GM19035 (cell line): ENCODE data around the gene MYLK4.

Source experiments
- ATAC-seq: cut with Tn5 transposase; IDR thresholded peaks from one replicate; pipeline ENCODE4 v1.9.1; 2021; ENCODE audit not compliant: unreplicated experiment

The MYLK4 gene

DNA sequence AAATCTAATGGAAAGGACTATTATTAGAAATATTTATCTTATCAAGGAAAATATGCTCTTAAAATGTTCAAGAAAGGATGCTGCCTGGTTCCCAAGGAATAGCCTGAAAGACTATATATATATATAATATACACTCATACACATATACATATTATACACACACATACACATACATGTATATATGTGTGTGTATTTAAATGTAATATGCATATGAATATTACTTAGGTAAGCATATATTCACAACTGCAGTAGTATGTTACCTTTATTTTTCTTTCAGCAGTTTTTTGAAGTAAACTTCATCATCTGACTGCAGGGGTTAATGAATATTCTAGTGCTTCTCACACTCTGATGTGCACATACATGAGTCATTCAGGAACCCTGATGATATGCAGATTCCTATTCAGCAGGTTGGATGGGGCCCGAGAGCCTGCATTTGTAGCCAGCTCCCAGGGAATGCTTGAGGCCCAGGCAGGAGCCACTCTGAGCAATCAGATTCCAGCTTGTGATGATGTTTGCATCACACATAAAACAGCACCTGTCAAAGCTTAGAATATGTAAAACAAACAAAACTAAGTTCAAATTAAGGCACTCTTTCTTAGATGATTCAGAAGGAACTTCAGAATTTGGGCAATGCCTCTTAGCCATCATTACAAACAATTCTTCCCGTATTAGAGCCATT is 16.1 kb downstream of the MYLK4 start:
- no peak for ATAC-seq

- peak; percentile 14 for ATAC-seq
Observed at GRCh38 chr6:2733736-2734480, 16.8 kb downstream of the MYLK4 start.

DNA sequence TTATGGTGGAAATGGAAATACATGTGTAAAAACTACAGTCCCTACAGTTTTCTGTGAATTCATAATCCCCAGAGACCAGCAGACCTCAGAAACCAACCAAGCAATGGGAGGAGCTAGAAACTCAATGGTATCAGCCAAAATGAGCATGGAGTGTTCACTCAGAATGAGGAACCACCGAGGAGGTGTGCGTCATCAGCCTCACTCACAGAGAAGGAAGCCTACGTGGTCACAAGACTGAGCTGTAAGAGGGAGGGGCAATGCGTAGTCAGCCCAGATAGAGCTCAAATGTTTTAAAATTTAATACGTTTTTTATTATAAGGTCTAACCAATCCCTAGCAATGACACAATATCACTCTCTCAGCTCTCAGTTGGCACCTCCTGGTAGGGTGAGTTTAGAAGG is 17.4 kb downstream of the MYLK4 start:
- peak; percentile 94 for ATAC-seq

DNA sequence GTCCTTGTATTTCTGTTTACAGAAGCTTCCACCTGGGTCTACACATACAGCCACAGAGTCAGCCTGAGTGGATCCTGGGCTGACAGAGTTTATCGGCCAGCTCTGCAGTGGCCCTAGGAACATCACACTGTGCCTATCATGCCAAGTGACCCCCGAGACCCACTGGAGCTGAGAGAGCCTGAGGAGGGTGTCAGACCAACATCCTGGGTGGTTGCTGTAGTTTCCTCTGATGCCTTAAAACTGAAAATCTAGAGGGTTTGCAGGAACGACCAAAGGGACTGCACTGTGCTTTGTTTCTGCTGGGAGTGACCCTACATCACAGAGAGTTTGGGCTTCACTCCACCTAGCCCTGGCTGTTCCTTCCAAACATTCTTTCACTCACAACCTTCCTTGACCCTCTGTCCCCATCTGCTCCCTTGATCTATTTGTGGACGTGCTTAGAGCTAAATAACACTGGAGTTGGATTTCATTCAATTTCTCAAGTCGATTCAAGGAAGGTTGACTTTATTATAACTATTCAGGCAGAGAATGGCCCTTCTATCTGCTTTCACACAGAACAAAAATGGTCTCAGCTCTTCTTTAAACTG is 18.1 kb downstream of the MYLK4 start:
- ATAC-seq = no peak

DNA sequence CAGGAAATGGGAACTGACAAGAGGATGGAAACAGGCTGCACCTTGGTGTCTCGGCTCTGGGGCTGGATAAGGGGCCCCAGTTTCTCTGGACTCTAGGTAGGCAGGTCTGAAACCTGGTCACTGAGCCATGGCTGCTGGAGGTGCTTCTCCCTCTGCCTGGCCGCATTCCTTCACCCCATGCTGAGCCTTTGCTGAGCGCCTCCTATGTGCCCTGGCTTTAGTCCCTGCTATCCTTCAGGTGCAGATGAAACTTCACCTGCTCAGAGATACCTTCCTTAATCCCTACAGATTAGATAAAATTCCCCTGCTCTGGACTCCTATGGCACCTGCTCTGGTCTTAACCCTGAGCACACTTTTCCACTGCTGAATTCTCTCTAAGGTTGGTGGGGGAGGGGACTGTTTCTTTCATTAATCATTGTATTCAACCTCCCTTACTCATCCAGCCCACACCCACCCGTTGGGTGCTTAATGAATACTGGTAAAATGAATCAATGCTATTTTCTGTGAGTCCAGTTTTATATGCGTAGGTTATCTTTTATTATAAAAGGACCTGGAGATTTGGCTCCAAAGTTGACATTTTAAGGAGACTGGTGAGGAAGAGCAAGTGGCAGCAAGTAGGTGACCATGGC is 19.3 kb downstream of the MYLK4 start:
- no peak for ATAC-seq

- ATAC-seq = no peak
Observed at GRCh38 chr6:2730353-2731107, 20.2 kb downstream of the MYLK4 start.

DNA sequence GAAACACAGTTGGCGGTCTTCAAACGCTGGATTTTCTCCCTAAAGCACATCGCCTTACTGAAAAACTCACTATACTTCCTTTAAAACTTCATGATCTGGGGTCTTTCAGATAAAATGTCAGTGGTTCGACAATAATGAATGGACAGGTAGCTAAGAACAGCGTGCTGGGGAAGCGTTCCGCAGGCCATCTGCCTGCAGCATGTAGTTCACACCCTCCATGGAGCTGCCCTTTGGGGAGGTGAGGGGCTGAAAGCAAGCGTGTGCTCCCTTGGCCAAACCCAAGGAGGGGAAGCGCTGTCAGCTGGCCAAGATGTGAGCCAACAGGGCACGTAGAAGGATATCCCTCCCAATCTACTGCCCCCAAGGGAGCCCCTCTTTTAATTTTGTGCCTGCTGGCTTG is 20.8 kb downstream of the MYLK4 start:
- ATAC-seq = no peak

DNA sequence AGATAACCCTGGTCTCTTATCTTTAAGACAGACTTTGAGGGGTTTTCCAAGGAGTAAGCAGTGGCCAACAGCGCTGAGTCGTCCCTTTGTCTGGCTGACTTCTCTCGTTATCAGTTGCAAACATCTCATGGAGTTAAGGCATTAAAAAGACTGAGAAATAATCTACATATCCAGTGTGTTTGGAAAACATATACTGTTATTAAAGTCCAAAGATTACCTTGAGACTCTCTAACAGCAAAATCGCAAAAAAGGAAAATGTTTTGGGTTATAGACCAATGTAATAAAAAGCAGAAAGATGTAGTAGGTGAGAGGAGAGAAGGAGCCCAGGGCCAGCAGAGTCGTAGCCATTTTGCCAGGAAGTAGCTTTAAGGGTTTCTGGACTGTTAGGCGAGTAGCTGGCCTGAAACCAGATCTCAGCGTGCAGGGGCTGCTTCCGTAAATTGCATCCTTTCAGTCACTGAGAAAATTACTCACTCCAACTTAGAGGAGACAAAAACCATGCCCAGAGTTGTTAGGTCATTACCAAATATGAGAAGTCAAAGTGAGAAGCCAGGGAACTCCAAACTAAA is 24.6 kb downstream of the MYLK4 start:
- ATAC-seq = no peak

DNA sequence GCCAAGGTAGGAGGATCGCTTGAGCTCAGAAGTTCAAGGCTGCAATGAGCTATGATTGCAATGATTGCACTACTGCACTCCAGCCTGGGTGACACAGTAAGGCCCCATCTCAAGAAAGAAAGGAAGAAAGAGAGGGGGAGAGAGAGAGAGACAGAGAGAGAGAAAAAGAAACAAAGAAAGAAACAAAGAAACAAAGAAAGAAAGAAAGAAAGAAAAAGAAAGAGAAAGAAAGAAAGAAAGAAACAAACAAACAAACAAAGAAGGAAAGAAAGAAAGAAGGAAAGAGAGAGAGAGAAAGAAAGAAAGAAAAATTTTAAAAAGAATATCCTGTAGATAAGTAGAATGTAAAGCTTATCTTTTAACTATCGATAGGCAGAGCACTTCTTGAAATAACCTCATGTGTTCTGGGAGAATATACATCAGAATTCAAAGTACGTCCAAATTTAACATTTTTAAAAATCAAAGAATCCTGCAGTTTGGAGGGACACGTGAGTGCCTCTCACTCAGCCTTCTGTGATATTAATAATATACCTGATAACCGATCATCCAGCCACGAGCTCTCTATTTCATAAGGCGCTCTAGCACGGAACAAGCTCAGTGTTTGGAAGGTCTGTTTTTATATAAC is 25.2 kb downstream of the MYLK4 start:
- ATAC-seq = no peak

- ATAC-seq = no peak
Observed at GRCh38 chr6:2721219-2721618, 29.5 kb downstream of the MYLK4 start.

GRCh38 chr6:2719093-2719455 is 31.6 kb downstream of the MYLK4 start:
- no peak for ATAC-seq

GRCh38 chr6:2718334-2719092 is 32.2 kb downstream of the MYLK4 start:
- no peak for ATAC-seq

GRCh38 chr6:2716936-2717700 is 33.6 kb downstream of the MYLK4 start:
- no peak for ATAC-seq

GRCh38 chr6:2715737-2716136 is 35.0 kb downstream of the MYLK4 start:
- ATAC-seq = no peak

- ATAC-seq = no peak
Observed at GRCh38 chr6:2714111-2714895, 36.4 kb downstream of the MYLK4 start.

- ATAC-seq = no peak
Observed at GRCh38 chr6:2713473-2714110, 37.1 kb downstream of the MYLK4 start.

GRCh38 chr6:2712102-2712501 is 38.6 kb downstream of the MYLK4 start:
- no peak for ATAC-seq

DNA sequence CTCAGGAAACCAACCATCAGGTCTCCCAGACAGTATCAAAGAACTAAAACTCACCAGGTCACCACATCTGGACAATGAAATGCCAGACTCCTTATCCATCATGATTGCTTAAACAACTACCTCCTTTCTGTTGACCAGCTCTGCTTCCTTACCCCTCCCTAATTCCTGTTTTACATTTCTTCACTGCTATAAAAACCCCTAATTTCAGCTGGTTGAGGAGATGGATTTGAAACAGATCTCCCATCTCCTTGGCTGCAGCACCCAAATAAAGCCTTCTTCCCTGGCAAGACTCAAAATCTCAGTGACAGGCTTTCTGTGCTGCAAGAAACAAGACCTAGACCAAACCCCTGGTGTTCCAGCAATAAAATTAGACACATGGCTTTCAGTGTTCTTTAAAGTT is 40.3 kb downstream of the MYLK4 start:
- no peak for ATAC-seq
